ENCODE results near the gene DGCR2.

Gene DGCR2

GRCh38 chr22:19146215-19146968 lies 24.2 kb upstream of the DGCR2 start:
- DNase-seq: no peak

- peak; percentile 53 to 58 for DNase-seq
These were observed 21.8 kb upstream of the DGCR2 start for GRCh38 chr22:19143967-19144400.

DNA sequence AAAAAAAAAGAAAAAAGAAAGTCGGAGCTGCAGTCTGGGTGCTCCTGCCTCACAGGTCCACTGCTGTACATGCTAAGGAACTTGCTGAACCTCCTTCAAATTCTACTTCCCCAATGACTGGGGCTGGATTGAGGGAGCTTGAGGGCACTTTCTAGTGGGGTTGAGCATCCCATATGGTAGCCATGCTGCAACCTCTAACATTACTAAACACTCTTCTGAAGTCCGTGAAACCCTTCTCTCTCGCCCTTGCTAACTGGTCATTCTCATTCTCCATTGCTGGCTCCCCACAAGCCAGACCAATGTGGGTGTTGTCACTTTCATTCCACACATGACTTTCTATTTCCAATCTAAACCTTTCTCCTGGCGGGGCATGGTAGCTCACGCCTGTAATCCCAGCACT lies 21.0 kb upstream of the DGCR2 start:
- no peak for DNase-seq

- no peak for DNase-seq
These were observed 20.2 kb upstream of the DGCR2 start for GRCh38 chr22:19142394-19142793.

- DNase-seq: no peak
These were observed 17.8 kb upstream of the DGCR2 start for GRCh38 chr22:19139974-19140373.

GRCh38 chr22:19139001-19139356 lies 16.8 kb upstream of the DGCR2 start:
- DNase-seq: no peak

DNA sequence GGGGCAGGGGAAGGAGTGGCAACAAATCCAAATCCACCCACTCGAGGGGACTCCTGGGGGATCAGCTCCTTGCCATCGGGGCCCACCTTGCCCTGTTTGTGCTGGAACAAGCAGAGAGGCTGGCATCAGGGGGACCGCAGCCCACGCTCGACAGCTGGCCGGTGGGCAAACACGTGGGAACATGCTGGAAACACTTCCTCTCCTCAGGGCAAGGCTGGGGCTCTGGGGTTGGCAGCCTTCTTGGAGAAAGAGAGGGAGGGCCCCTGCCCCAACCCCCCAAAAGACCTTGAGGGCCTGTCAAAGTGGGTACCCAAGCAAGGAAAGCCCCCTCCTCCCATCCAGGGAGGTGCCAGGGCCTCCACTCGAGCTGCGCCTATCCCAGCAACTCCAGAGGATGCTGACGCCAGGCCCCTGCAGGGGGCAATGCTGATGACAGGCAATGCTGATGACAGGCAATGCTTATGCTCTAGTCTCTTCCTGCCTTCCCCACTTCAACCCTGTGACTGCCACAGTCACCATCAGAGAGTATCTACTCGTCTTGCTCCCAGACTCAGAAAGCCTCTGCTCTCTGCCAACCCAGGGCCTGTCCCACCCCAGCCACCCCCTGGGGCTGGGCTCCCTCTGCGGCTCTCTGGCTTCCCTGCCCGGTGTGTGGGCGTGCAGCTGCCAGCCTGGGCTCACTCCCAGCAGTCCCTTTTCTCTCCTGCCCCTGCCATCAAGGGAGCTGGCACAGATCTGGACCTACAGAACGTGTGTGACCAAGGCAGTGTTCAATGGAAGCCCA lies 16.2 kb upstream of the DGCR2 start:
- no peak for DNase-seq

DNA sequence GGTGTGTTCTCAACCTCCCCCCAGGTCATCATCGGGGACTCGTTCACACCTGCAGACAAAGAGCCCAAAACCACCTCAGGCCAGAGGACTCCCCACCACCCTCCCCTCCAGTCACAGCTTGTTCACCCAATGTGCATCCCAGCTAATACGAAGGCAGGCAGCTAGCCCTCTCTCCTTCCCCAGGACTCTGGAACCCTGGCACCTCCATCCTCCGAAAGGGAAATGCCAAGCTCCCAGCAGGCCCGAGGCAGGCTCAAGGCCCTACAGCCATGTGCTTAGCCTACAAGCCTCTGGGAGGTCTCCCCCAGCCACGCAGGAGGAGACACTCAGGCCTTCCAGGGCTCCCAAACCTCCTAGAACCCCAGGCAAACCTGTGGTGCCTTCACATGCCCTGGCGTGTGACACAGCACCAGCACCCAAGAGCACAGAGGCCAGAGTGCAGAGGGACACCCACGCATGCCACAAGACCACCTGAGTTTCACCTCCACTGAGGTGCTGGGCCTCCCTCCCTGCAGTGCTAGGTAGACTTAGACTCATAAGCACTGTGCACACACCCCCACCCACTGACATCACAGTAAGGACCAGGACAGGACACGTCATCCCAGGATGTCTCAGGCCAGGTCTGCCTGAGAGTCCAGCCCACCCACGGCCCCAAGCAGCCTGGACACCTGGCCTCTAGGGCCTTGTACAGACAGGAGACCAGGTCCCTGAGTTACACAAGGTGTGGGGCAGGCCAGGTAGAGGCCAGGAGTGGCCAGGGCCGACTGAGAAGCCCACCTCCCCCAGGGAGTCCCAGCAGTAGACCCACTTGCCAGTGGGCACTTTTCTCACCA lies 15.4 kb upstream of the DGCR2 start:
- no peak for DNase-seq

GRCh38 chr22:19136915-19137314 lies 14.7 kb upstream of the DGCR2 start:
- DNase-seq: no peak

- no peak for DNase-seq
These were observed 12.7 kb upstream of the DGCR2 start for GRCh38 chr22:19134874-19135273.

- no peak for DNase-seq
These were observed 12.1 kb upstream of the DGCR2 start for GRCh38 chr22:19134176-19134831.

GRCh38 chr22:19133561-19133960 lies 11.3 kb upstream of the DGCR2 start:
- no peak for DNase-seq

DNA sequence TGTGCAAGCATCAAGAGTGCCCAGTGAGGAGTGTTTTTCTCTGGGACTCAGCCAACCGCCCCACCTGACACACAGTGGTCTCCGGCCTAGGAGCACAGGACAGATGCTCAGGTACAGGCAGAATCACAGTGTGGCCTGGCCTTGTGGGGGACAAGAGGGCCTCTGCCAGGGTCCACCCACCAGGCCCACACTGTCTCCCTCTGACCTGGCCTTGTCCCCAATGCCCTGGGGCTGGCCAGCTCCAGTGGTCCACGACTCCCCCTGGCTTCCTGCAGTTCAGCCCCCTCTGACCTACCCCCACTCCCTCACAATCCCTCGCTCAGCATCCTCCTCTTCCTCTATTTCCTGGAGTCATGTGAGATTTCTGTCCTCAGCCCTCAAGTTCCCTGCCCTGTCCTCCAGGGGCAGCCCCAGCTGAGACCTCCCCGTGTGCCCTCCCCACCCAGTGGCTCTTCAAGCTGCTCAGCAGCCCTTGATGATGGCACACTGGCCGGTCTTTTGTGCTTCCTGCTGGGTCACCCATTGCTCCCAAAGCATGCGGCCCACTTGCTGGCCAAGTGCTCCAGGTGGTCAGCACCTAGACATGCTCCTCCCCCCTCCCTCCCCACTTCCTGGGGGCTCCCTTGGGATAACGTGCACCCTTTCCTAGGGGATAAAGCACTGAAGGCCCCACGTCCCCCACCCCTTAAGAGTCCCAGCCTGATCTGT lies 10.6 kb upstream of the DGCR2 start:
- DNase-seq: no peak

DNA sequence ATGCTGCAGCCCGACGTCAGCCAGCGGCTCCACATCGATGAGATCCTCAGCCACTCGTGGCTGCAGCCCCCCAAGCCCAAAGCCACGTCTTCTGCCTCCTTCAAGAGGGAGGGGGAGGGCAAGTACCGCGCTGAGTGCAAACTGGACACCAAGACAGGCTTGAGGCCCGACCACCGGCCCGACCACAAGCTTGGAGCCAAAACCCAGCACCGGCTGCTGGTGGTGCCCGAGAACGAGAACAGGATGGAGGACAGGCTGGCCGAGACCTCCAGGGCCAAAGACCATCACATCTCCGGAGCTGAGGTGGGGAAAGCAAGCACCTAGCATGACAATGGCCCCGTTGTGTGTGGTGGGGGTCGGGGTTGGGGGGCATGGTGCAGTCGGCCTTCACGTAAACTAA lies 9.9 kb upstream of the DGCR2 start:
- no peak for DNase-seq

DNA sequence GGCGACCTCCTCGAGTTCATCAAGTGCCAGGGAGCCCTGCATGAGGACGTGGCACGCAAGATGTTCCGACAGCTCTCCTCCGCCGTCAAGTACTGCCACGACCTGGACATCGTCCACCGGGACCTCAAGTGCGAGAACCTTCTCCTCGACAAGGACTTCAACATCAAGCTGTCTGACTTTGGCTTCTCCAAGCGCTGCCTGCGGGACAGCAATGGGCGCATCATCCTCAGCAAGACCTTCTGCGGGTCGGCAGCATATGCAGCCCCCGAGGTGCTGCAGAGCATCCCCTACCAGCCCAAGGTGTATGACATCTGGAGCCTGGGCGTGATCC lies 9.4 kb upstream of the DGCR2 start:
- DNase-seq: no peak

DNA sequence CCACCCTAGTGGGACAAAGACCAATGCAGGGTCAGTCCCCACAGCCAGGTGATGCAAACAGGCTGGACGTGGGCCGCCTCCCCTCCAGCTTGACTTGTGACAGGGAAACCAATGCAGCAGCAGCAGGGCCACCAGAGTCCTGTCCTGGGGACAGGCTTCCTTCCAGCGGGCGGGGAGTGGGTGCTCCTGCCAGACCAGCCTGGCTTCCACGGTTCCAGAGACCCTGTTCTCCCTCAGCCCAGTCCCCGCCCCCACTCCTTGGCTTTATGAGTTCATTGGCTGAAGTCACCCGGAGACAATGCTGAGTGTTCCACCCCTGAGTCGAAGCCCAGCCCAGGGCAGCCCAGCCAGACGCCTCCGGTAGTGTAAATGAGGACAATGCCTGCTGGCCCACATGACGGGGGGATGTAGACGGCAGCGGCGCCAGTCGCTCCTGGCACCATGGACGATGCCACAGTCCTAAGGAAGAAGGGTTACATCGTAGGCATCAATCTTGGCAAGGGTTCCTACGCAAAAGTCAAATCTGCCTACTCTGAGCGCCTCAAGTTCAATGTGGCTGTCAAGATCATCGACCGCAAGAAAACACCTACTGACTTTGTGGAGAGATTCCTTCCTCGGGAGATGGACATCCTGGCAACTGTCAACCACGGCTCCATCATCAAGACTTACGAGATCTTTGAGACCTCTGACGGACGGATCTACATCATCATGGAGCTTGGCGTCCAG lies 8.9 kb upstream of the DGCR2 start, which contains the start of gene TSSK2:
TSS of gene TSSK2 (plus strand) at position 350 of the 726 bp plus-strand sequence. CDS start at position 442, 92 bp downstream.
- no peak for DNase-seq

- DNase-seq: no peak
These were observed 7.7 kb upstream of the DGCR2 start for GRCh38 chr22:19129871-19130270.

DNA sequence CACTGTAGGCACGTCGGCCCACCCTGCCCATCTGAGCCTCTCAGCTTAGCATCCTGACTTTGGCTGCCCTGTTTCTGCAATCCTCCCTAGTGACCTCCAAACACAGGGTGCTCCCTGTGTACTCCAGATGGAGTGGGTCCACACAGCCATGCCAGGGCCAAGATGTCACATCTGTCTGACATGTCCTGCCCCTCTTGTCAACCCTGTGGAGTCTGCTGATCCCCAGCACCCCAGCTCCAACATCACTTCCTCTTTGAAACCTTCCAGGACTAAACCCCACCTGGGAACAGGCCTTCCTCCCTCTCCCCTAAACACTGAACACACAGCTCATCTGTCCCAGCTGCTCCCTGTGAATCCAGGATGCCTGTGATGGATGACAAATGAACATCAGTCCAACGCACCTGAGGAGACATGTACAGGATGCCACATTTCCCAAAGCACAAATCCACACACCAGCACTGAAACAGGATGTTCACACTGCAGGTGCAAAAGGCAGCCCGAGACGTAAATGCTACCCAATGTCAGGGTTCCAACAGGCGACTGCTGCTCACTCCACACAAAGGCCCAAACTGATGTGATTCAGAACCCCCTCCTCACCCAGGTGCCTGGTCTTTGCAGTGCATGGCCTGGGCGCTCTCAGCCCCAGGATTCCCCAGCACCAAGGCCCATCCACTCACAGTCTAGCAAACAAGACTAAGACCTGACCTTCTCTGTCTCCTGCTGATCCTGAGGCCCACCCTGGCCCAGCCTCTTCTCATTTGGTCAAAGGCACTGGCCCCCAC lies 6.9 kb upstream of the DGCR2 start:
- DNase-seq: no peak

- no peak for DNase-seq
These were observed 5.8 kb upstream of the DGCR2 start for GRCh38 chr22:19128009-19128401.

- DNase-seq: no peak
These were observed 5.3 kb upstream of the DGCR2 start for GRCh38 chr22:19127329-19128008.
